Measurements from ENCODE around the gene OSBPL5. TPM values are rescaled to one million over a fixed set of nuclear protein-coding genes. Genes with fewer than 3 reads are reported as not detected.

The OSBPL5 gene
- polyA plus RNA-seq, 3 donors, result 3.1 to 30.3 (median 6.8) TPM

- no peaks in the 10 kb centered on the region for H3K79me2 ChIP-seq (ENCODE audit: insufficient read depth, low read length)
- Mint-ChIP-seq H3K4me3 (no peak overlapping the region), H3K27ac (peak overlapping the region in 2 of 7 donors; percentile 6 to 47), H3K27me3 (ENCODE audit: low read depth in 3 of 3) (no peaks in the 10 kb centered on the region), H3K9me3 (no peaks in the 10 kb centered on the region), H3K4me1 (peaks cover 30% of the 10 kb centered on the region), H3K36me3 (peaks cover 43 to 81% of the 10 kb centered on the region in 2 donors)
- H3K9me3 ChIP-seq (replicated peaks in 1 of 2; ENCODE audit: control insufficient read depth in 1 of 2, insufficient read depth in 1 of 2, low read length in 2 of 2), result no peaks in the 10 kb centered on the region
- no peak for TF ChIP-seq CTCF (IDR thresholded peaks at IDR 0.05)
- H3K4me3 ChIP-seq (replicated peaks in 1 of 3; ENCODE audit: low read depth in 2 of 3, low read length in 3 of 3), result no peak overlapping the region
- peaks cover 22 to 29% of the 10 kb centered on the region in 2 donors for H3K4me1 ChIP-seq (ENCODE audit: control insufficient read depth in 1 of 2, insufficient read depth in 2 of 2, low read length in 2 of 2)
- no peaks in the 10 kb centered on the region for H3K27me3 ChIP-seq (ENCODE audit: control insufficient read depth in 2 of 2, insufficient read depth in 2 of 2, low read length in 2 of 2)
- no peak overlapping the region for H3K9ac ChIP-seq (ENCODE audit: insufficient read depth, low read length, poor library complexity, severe bottlenecking)
- no peak overlapping the region for H3K27ac ChIP-seq (ENCODE audit: low read depth in 1 of 2, low read length in 2 of 2)
- 55% methylated on average over 2 of the region's 10 CpGs for WGBS (ENCODE audit: insufficient coverage)
- no peak overlapping the region for H3K4me2 ChIP-seq (replicated peaks; ENCODE audit: extremely low read depth, low read length, poor library complexity, severe bottlenecking)
- no peak for DNase-seq
- intact Hi-C loops (cut with micrococcal nuclease), result no loop called here
- peaks cover 28 to 71% of the 10 kb centered on the region in 2 donors for H3K36me3 ChIP-seq (replicated peaks in 1 of 2; ENCODE audit: control insufficient read depth in 1 of 2, insufficient read depth in 2 of 2, low read length in 2 of 2)
- peaks cover 5% of the 10 kb centered on the region for H4K20me1 ChIP-seq (ENCODE audit: insufficient read depth, low read length)
- no peak overlapping the region for H2AFZ ChIP-seq (ENCODE audit: insufficient read depth, low read depth, low read length, poor library complexity, severe bottlenecking)
Observed at GRCh38 chr11:3096909-3097530, 68.1 kb downstream of the OSBPL5 start.

GRCh38 chr11:3095712-3096361 lies 69.3 kb downstream of the OSBPL5 start:
- Mint-ChIP-seq H3K4me3 (no peak overlapping the region), H3K36me3 (peaks cover 43 to 82% of the 10 kb centered on the region in 2 donors), H3K4me1 (peaks cover 26% of the 10 kb centered on the region), H3K27me3 (ENCODE audit: low read depth in 3 of 3) (no peaks in the 10 kb centered on the region), H3K9me3 (no peaks in the 10 kb centered on the region), H3K27ac (peak overlapping the region in 1 of 7 donors; percentile 18)
- intact Hi-C loops (cut with micrococcal nuclease), result no loop called here
- WGBS (ENCODE audit: insufficient coverage), result 93% methylated on average over 7 of the region's 15 CpGs
- Histone ChIP-seq H3K79me2 (ENCODE audit: insufficient read depth, low read length) (no peaks in the 10 kb centered on the region), H3K4me3 (replicated peaks in 1 of 3; ENCODE audit: low read depth in 2 of 3, low read length in 3 of 3) (no peak overlapping the region), H3K4me1 (ENCODE audit: control insufficient read depth in 1 of 2, insufficient read depth in 2 of 2, low read length in 2 of 2) (peaks cover 20 to 27% of the 10 kb centered on the region in 2 donors), H4K20me1 (ENCODE audit: insufficient read depth, low read length) (peaks cover 13% of the 10 kb centered on the region), H3K27ac (ENCODE audit: low read depth in 1 of 2, low read length in 2 of 2) (no peak overlapping the region), H3K9me3 (replicated peaks in 1 of 2; ENCODE audit: control insufficient read depth in 1 of 2, insufficient read depth in 1 of 2, low read length in 2 of 2) (no peaks in the 10 kb centered on the region), H2AFZ (ENCODE audit: insufficient read depth, low read depth, low read length, poor library complexity, severe bottlenecking) (no peak overlapping the region), H3K4me2 (replicated peaks; ENCODE audit: extremely low read depth, low read length, poor library complexity, severe bottlenecking) (no peak overlapping the region), H3K9ac (ENCODE audit: insufficient read depth, low read length, poor library complexity, severe bottlenecking) (no peak overlapping the region), H3K36me3 (replicated peaks in 1 of 2; ENCODE audit: control insufficient read depth in 1 of 2, insufficient read depth in 2 of 2, low read length in 2 of 2) (peaks cover 31 to 75% of the 10 kb centered on the region in 2 donors), H3K27me3 (ENCODE audit: control insufficient read depth in 2 of 2, insufficient read depth in 2 of 2, low read length in 2 of 2) (no peaks in the 10 kb centered on the region)
- no peak for DNase-seq
- TF ChIP-seq CTCF (IDR thresholded peaks at IDR 0.05), result no peak
